H4 (cell line): ENCODE measurements around the gene RTN4RL1. TPM values are rescaled to one million over a fixed set of nuclear protein-coding genes. Genes with fewer than 3 reads are reported as not detected.

Source experiments
- DNase-seq: peaks from one replicate; pipeline ENCODE4 v3.0.0-alpha.2; 2015; ENCODE audit warnings: low spot score
- total RNA-seq: library from RNA; depleted of rRNA; stranded (reverse); fragments of >200 nt; shearing (Covaris generic); gene quantifications from 2 replicates; pipeline ENCODE4 v1.2.3, GENCODE V29; 2014

RTN4RL1 gene
- total RNA-seq, 1 experiment from 2014 or later, result 0.48 TPM

- DNase-seq, result no peak
Measured at GRCh38 chr17:1919201-1919600, 105.9 kb downstream of the RTN4RL1 start.

- DNase-seq, result no peak
Measured at GRCh38 chr17:1918346-1919162, 106.6 kb downstream of the RTN4RL1 start.

GRCh38 chr17:1916963-1917715 is 108.0 kb downstream of the RTN4RL1 start:
- DNase-seq, result no peak

GRCh38 chr17:1916316-1916715 is 108.8 kb downstream of the RTN4RL1 start:
- no peak for DNase-seq

GRCh38 chr17:1915889-1916288 is 109.2 kb downstream of the RTN4RL1 start:
- no peak for DNase-seq

GRCh38 chr17:1914661-1915083 is 110.5 kb downstream of the RTN4RL1 start:
- no peak for DNase-seq

- no peak for DNase-seq
Measured at GRCh38 chr17:1913702-1914101, 111.4 kb downstream of the RTN4RL1 start.

GRCh38 chr17:1912146-1912545 is 113.0 kb downstream of the RTN4RL1 start:
- no peak for DNase-seq

- no peak for DNase-seq
Measured at GRCh38 chr17:1909985-1910384, 115.1 kb downstream of the RTN4RL1 start.

- peak; percentile 57 for DNase-seq
Measured at GRCh38 chr17:1908699-1909309, 116.3 kb downstream of the RTN4RL1 start.

GRCh38 chr17:1907909-1908698 is 117.0 kb downstream of the RTN4RL1 start:
- DNase-seq, result no peak

GRCh38 chr17:1907216-1907631 is 117.9 kb downstream of the RTN4RL1 start:
- DNase-seq, result no peak

GRCh38 chr17:1906662-1907101 is 118.5 kb downstream of the RTN4RL1 start:
- no peak for DNase-seq

- no peak for DNase-seq
Measured at GRCh38 chr17:1905190-1905913, 119.8 kb downstream of the RTN4RL1 start.

- DNase-seq, result no peak
Measured at GRCh38 chr17:1904273-1905182, 120.6 kb downstream of the RTN4RL1 start.

GRCh38 chr17:1899403-1900000 is 125.6 kb downstream of the RTN4RL1 start:
- DNase-seq, result no peak

- no peak for DNase-seq
Measured at GRCh38 chr17:1898872-1899271, 126.3 kb downstream of the RTN4RL1 start.

- no peak for DNase-seq
Measured at GRCh38 chr17:1898332-1898731, 126.8 kb downstream of the RTN4RL1 start.

GRCh38 chr17:1897105-1897656 is 128.0 kb downstream of the RTN4RL1 start:
- no peak for DNase-seq
